Small intestine (tissue), 7 donors: ENCODE data around the gene MIEF2. TPM values are rescaled to one million over a fixed set of nuclear protein-coding genes. Genes with fewer than 3 reads are reported as not detected.

ENCODE experiments used
- DNase-seq, 2 donors: peaks; one replicate each; pipeline versions ENCODE4 v3.0.0 to v3.0.0-alpha.2; 2013
- FAIRE-seq: peaks from 2 replicates; lab custom pipeline; 2012; peaks lifted over from hg19 to GRCh38; lab: Jason Lieb, UNC
- H3K27ac ChIP-seq, 3 donors: one replicate each; pipeline ENCODE4 v1.5.1; 2013; ENCODE audit warnings: low read length in 2 of 3, mild to moderate bottlenecking in 2 of 3, control low read depth in 1 of 3, inconsistent platforms in 1 of 3, low read depth in 1 of 3, moderate library complexity in 1 of 3
- H3K27me3 ChIP-seq, 3 donors: one replicate each; pipeline ENCODE4 v1.6.1; 2013; ENCODE audit warnings: low read length in 3 of 3, inconsistent platforms in 1 of 3; ENCODE audit not compliant: control insufficient read depth in 3 of 3, insufficient read depth in 3 of 3
- H3K36me3 ChIP-seq, 3 donors: one replicate each; pipeline ENCODE4 v1.6.1; 2013; ENCODE audit warnings: low read length in 3 of 3, inconsistent platforms in 1 of 3, low read depth in 1 of 3, mild to moderate bottlenecking in 1 of 3, moderate library complexity in 1 of 3; ENCODE audit not compliant: control insufficient read depth in 3 of 3, insufficient read depth in 2 of 3
- H3K4me1 ChIP-seq, 3 donors: one replicate each; pipeline ENCODE4 v1.6.1; 2013; ENCODE audit warnings: low read length in 2 of 3, inconsistent platforms in 1 of 3, low read depth in 1 of 3, mild to moderate bottlenecking in 1 of 3, moderate library complexity in 1 of 3; ENCODE audit not compliant: control insufficient read depth in 3 of 3, insufficient read depth in 2 of 3
- H3K4me3 ChIP-seq, 3 donors: one replicate each; pipeline ENCODE4 v1.5.1; 2013; ENCODE audit warnings: low read length in 3 of 3, control low read depth in 1 of 3, inconsistent platforms in 1 of 3, low read depth in 1 of 3, mild to moderate bottlenecking in 1 of 3, moderate library complexity in 1 of 3
- H3K9me3 ChIP-seq, 2 donors: one replicate each; pipeline ENCODE4 v1.6.1; 2013; ENCODE audit warnings: low read depth in 1 of 2, low read length in 1 of 2; ENCODE audit not compliant: control insufficient read depth in 2 of 2, insufficient read depth in 1 of 2
- WGBS, 3 donors: extraction: QIAGEN DNeasy Blood & Tissue Kit; methylation state at CpG; one replicate each; pipeline ENCODE4 v1.1.7; 2013; 5-methylcytosine and 5-hydroxymethylcytosine counted together
- polyA plus RNA-seq, 4 donors: library from polyadenylated mRNA; stranded (reverse) in 3 of 4; unstranded in 1 of 4; fragments of 200-250 nt in 3 of 4; fragments of 120-200 nt in 1 of 4; gene quantifications; one replicate each; pipeline versions ENCODE4 v1.2.1 to v1.2.3, GENCODE V29; 2013
- donor health status: healthy with polysubstance abuse.
- donor health status: control.
- donor health status: control.
- donor health status: Bipolar disorder and iron deficiency.
- donor health status: healthy.

MIEF2 gene
- polyA plus RNA-seq, 4 donors = 4.9 to 13.4 (median 7.0) TPM

GRCh38 chr17:18262111-18262510 is 1.6 kb downstream of the MIEF2 start:
- peaks cover 7 to 29% (median 12%) of the 10 kb centered on the region in 3 donors for H3K4me1 ChIP-seq
- peaks cover 0 to 46% (median 2%) of the 10 kb centered on the region in 3 donors for H3K36me3 ChIP-seq
- WGBS, 3 donors = 56 to 82% (median 68%) methylated on average over 2 of the region's 2 CpGs
- H3K9me3 ChIP-seq = no peaks in the 10 kb centered on the region
- H3K4me3 ChIP-seq = no peak overlapping the region
- H3K27ac ChIP-seq = no peak overlapping the region
- no peaks in the 10 kb centered on the region for H3K27me3 ChIP-seq
- DNase-seq (no peak), FAIRE-seq (no peak)

- DNase-seq = no peak
- Histone ChIP-seq H3K27ac (no peak overlapping the region), H3K27me3 (no peaks in the 10 kb centered on the region), H3K9me3 (no peaks in the 10 kb centered on the region), H3K36me3 (peaks cover 0 to 42% (median 2%) of the 10 kb centered on the region in 3 donors), H3K4me1 (peaks cover 4 to 24% (median 8%) of the 10 kb centered on the region in 3 donors), H3K4me3 (no peak overlapping the region)
- WGBS, 3 donors = 75 to 86% (median 84%) methylated on average over 12 of the region's 12 CpGs
- no peak for FAIRE-seq
These were observed 2.2 kb downstream of the MIEF2 start for GRCh38 chr17:18262641-18263040.

- no peak overlapping the region for H3K4me3 ChIP-seq
- peaks cover 4 to 17% (median 8%) of the 10 kb centered on the region in 3 donors for H3K4me1 ChIP-seq
- H3K27ac ChIP-seq = no peak overlapping the region
- no peaks in the 10 kb centered on the region for H3K27me3 ChIP-seq
- H3K36me3 ChIP-seq = peaks cover 0 to 42% (median 2%) of the 10 kb centered on the region in 3 donors
- DNase-seq (no peak), FAIRE-seq (no peak)
- H3K9me3 ChIP-seq = no peaks in the 10 kb centered on the region
- WGBS, 3 donors = 94 to 96% (median 95%) methylated on average over 45 to 50 of the region's 50 CpGs
These were observed 3.6 kb downstream of the MIEF2 start for GRCh38 chr17:18263885-18264682.

- Histone ChIP-seq H3K27me3 (no peaks in the 10 kb centered on the region), H3K4me1 (peaks cover 0 to under 1% (median 0%) of the 10 kb centered on the region in 3 donors), H3K36me3 (peaks cover 0 to 54% (median 2%) of the 10 kb centered on the region in 3 donors), H3K4me3 (no peak overlapping the region), H3K27ac (no peak overlapping the region), H3K9me3 (no peaks in the 10 kb centered on the region)
- FAIRE-seq = no peak
- no peak for DNase-seq
- WGBS, 3 donors = 80 to 83% (median 82%) methylated on average over 10 of the region's 10 CpGs
These were observed 6.9 kb downstream of the MIEF2 start for GRCh38 chr17:18267366-18267765.

- H3K9me3 ChIP-seq = no peaks in the 10 kb centered on the region
- peaks cover 0 to 51% (median 2%) of the 10 kb centered on the region in 3 donors for H3K36me3 ChIP-seq
- no peak overlapping the region for H3K4me3 ChIP-seq
- FAIRE-seq (no peak), DNase-seq (no peak)
- WGBS, 3 donors = 47 to 65% (median 65%) methylated on average over 14 of the region's 14 CpGs
- H3K27me3 ChIP-seq = no peaks in the 10 kb centered on the region
- H3K27ac ChIP-seq = no peak overlapping the region
- H3K4me1 ChIP-seq = no peaks in the 10 kb centered on the region
These were observed 7.7 kb downstream of the MIEF2 start for GRCh38 chr17:18267927-18268711.

- Histone ChIP-seq H3K27me3 (no peaks in the 10 kb centered on the region), H3K9me3 (no peaks in the 10 kb centered on the region), H3K27ac (no peak overlapping the region), H3K36me3 (peaks cover 3 to 48% (median 7%) of the 10 kb centered on the region in 3 donors), H3K4me3 (no peak overlapping the region), H3K4me1 (no peaks in the 10 kb centered on the region)
- 71 to 84% (median 77%) methylated on average over 14 of the region's 14 CpGs for WGBS, 3 donors
- FAIRE-seq (no peak), DNase-seq (peak in 1 of 2 donors; percentile 38)
These were observed 9.8 kb downstream of the MIEF2 start for GRCh38 chr17:18270046-18270931.

GRCh38 chr17:18277076-18277475 is 16.6 kb downstream of the MIEF2 start:
- no peaks in the 10 kb centered on the region for H3K27me3 ChIP-seq
- 93 to 100% (median 100%) methylated on average over 1 of the region's 1 CpG for WGBS, 3 donors
- H3K9me3 ChIP-seq = no peaks in the 10 kb centered on the region
- no peak overlapping the region for H3K4me3 ChIP-seq
- H3K27ac ChIP-seq = no peak overlapping the region
- no peaks in the 10 kb centered on the region for H3K4me1 ChIP-seq
- DNase-seq (no peak), FAIRE-seq (no peak)
- H3K36me3 ChIP-seq = peaks cover 25 to 82% (median 25%) of the 10 kb centered on the region in 3 donors

- no peaks in the 10 kb centered on the region for H3K9me3 ChIP-seq
- WGBS, 3 donors = 85 to 96% (median 87%) methylated on average over 3 of the region's 3 CpGs
- no peak overlapping the region for H3K4me3 ChIP-seq
- no peak overlapping the region for H3K27ac ChIP-seq
- DNase-seq = no peak
- peaks cover 32 to 84% (median 36%) of the 10 kb centered on the region in 3 donors for H3K36me3 ChIP-seq
- no peak for FAIRE-seq
- no peaks in the 10 kb centered on the region for H3K27me3 ChIP-seq
- no peaks in the 10 kb centered on the region for H3K4me1 ChIP-seq
These were observed 18.4 kb downstream of the MIEF2 start for GRCh38 chr17:18278867-18279266.
